ENCODE data around the gene FEZ2. TPM values are rescaled to one million over a fixed set of nuclear protein-coding genes. Genes with fewer than 3 reads are reported as not detected.
A peak's percentile ranks its signal among the peaks of the same experiment; 100 is the strongest.

FEZ2 gene
- total RNA-seq, 4 donors from 2014 or later: 42.4 to 93.8 (median 61.1) TPM

DNA sequence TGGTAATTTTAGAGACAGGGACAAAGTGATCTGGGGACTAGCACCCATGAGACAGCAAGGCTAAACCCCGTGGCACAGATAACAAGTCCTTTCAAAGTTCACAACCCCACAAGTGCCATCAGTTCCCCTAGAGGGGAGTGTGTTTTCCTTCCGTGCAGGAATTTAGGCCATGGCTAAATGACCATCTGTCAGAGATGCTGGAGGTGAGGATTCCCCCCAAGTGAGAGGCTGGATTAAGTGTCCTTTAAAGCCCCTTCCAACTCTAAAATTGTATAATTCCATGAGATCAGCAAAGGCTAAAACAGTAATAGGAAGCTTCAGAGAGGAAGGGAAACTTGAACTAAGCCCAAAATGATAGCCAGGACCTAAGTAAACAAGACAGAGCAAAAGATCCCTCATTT, 8.7 kb downstream of the FEZ2 start:
- peaks cover 0 to 32% (median 0%) of the 10 kb centered on the region in 3 donors for H3K36me3 ChIP-seq
- H3K9me3 ChIP-seq: no peaks in the 10 kb centered on the region
- no peak overlapping the region for H3K4me3 ChIP-seq
- TF ChIP-seq EP300 (IDR thresholded peaks at IDR 0.05) (peak; percentile 12 to 25), POLR2A (IDR thresholded peaks at IDR 0.05) (no peak)
- TF ChIP-seq, protein P1, sequence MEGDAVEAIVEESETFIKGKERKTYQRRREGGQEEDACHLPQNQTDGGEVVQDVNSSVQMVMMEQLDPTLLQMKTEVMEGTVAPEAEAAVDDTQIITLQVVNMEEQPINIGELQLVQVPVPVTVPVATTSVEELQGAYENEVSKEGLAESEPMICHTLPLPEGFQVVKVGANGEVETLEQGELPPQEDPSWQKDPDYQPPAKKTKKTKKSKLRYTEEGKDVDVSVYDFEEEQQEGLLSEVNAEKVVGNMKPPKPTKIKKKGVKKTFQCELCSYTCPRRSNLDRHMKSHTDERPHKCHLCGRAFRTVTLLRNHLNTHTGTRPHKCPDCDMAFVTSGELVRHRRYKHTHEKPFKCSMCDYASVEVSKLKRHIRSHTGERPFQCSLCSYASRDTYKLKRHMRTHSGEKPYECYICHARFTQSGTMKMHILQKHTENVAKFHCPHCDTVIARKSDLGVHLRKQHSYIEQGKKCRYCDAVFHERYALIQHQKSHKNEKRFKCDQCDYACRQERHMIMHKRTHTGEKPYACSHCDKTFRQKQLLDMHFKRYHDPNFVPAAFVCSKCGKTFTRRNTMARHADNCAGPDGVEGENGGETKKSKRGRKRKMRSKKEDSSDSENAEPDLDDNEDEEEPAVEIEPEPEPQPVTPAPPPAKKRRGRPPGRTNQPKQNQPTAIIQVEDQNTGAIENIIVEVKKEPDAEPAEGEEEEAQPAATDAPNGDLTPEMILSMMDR (IDR thresholded peaks at IDR 0.05): no peak
- no peaks in the 10 kb centered on the region for H3K27me3 ChIP-seq
- H3K4me1 ChIP-seq: peaks cover 0 to 24% (median 0%) of the 10 kb centered on the region in 4 donors
- peak overlapping the region in 2 of 4 donors; percentile 12 to 20 for H3K27ac ChIP-seq
- no peak for DNase-seq (ENCODE audit: low spot score in 2 of 2)
- 45 to 51% methylated on average over 2 of the region's 2 CpGs for WGBS, 2 donors

- TF ChIP-seq POLR2A (IDR thresholded peaks at IDR 0.05) (no peak), EP300 (IDR thresholded peaks at IDR 0.05) (no peak)
- TF ChIP-seq, protein P1 (IDR thresholded peaks at IDR 0.05): no peak
- 85 to 87% methylated on average over 3 of the region's 3 CpGs for WGBS, 2 donors
- Histone ChIP-seq H3K27ac (no peak overlapping the region), H3K4me3 (no peak overlapping the region), H3K9me3 (no peaks in the 10 kb centered on the region), H3K27me3 (no peaks in the 10 kb centered on the region), H3K4me1 (peaks cover 0 to 31% (median 0%) of the 10 kb centered on the region in 4 donors), H3K36me3 (peaks cover 0 to 39% (median 0%) of the 10 kb centered on the region in 3 donors)
- no peak for DNase-seq (ENCODE audit: low spot score in 2 of 2)
Observed at GRCh38 chr2:36587556-36587955, 10.4 kb downstream of the FEZ2 start.

GRCh38 chr2:36587101-36587500, 10.9 kb downstream of the FEZ2 start:
- Histone ChIP-seq H3K4me3 (no peak overlapping the region), H3K9me3 (no peaks in the 10 kb centered on the region), H3K36me3 (peaks cover 0 to 39% (median 0%) of the 10 kb centered on the region in 3 donors), H3K27me3 (no peaks in the 10 kb centered on the region), H3K27ac (no peak overlapping the region), H3K4me1 (peaks cover 0 to 35% (median 0%) of the 10 kb centered on the region in 4 donors)
- no peak for DNase-seq (ENCODE audit: low spot score in 2 of 2)
- TF ChIP-seq POLR2A (IDR thresholded peaks at IDR 0.05): no peak
- no peak for TF ChIP-seq EP300 (IDR thresholded peaks at IDR 0.05)
- TF ChIP-seq, protein P1 (IDR thresholded peaks at IDR 0.05): no peak
- 78 to 93% methylated on average over 1 of the region's 1 CpG for WGBS, 2 donors

- DNase-seq (ENCODE audit: low spot score in 2 of 2): no peak
- Histone ChIP-seq H3K27me3 (no peaks in the 10 kb centered on the region), H3K36me3 (peaks cover 0 to 39% (median 0%) of the 10 kb centered on the region in 3 donors), H3K27ac (no peak overlapping the region), H3K4me3 (no peak overlapping the region), H3K9me3 (no peaks in the 10 kb centered on the region), H3K4me1 (peaks cover 0 to 36% (median 0%) of the 10 kb centered on the region in 4 donors)
- 94% methylated on average over 6 of the region's 6 CpGs for WGBS, 2 donors
- TF ChIP-seq, protein P1 (IDR thresholded peaks at IDR 0.05): no peak
- TF ChIP-seq POLR2A (IDR thresholded peaks at IDR 0.05): no peak
- no peak for TF ChIP-seq EP300 (IDR thresholded peaks at IDR 0.05)
Observed at GRCh38 chr2:36586672-36587071, 11.3 kb downstream of the FEZ2 start.

- H3K4me3 ChIP-seq: no peak overlapping the region
- TF ChIP-seq POLR2A (IDR thresholded peaks at IDR 0.05) (no peak), EP300 (IDR thresholded peaks at IDR 0.05) (no peak)
- TF ChIP-seq, protein P1 (IDR thresholded peaks at IDR 0.05): no peak
- DNase-seq (ENCODE audit: low spot score in 2 of 2): no peak
- 97 to 100% methylated on average over 1 of the region's 1 CpG for WGBS, 2 donors
- peaks cover 0 to 50% (median 11%) of the 10 kb centered on the region in 3 donors for H3K36me3 ChIP-seq
- peaks cover 0 to 17% (median 0%) of the 10 kb centered on the region in 4 donors for H3K4me1 ChIP-seq
- H3K27ac ChIP-seq: peak overlapping the region in 2 of 4 donors; percentile 7 to 24
- no peaks in the 10 kb centered on the region for H3K27me3 ChIP-seq
- H3K9me3 ChIP-seq: no peaks in the 10 kb centered on the region
Observed at GRCh38 chr2:36584148-36584794, 13.7 kb downstream of the FEZ2 start.

Data from tibial nerve (tissue), 4 donors.